GM21447 (cell line): ENCODE results near the gene SPATA13.

Source experiments
- ATAC-seq: cut with Tn5 transposase; IDR thresholded peaks from one replicate; pipeline ENCODE4 v1.9.1; 2021; ENCODE audit not compliant: unreplicated experiment

The SPATA13 gene

DNA sequence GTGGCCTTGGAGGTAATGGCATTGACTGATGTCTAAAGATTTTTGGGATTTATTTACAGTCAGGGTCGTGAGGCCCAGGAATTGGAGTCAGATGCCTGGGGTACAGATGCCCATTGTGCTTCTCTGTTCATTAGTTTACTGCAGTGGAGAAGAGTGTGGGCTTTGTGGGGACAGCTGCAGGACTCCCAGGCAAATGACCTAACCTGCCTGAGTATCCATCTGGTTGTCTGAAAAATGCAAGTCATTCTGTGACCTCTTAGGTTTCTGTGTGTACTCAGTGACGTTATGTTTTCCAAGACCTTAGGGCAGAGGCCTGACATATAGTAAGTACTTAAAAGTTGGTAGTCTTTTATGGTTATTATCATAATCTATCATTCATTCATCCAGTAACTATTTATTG lies 60.5 kb downstream of the SPATA13 start:
- ATAC-seq = no peak

DNA sequence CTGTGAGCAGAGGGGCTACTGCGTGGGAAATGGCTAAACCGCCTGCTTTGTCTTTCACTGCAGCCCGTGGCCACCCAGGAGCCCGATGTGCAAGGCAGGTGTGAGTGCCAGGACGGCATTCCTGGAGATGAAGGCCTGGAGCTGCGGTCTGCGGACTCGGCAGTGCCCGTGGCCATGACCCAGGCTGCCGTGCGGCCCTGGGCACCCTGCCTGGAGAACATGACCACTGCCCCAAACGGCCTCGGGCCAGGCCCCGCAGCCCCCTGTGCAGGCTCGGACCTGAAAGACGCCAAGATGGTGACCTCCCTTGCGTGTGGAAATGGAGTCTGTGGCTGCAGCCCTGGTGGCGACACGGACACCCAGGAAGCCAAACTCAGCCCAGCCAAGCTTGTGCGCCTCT lies 62.2 kb downstream of the SPATA13 start:
- ATAC-seq = no peak

DNA sequence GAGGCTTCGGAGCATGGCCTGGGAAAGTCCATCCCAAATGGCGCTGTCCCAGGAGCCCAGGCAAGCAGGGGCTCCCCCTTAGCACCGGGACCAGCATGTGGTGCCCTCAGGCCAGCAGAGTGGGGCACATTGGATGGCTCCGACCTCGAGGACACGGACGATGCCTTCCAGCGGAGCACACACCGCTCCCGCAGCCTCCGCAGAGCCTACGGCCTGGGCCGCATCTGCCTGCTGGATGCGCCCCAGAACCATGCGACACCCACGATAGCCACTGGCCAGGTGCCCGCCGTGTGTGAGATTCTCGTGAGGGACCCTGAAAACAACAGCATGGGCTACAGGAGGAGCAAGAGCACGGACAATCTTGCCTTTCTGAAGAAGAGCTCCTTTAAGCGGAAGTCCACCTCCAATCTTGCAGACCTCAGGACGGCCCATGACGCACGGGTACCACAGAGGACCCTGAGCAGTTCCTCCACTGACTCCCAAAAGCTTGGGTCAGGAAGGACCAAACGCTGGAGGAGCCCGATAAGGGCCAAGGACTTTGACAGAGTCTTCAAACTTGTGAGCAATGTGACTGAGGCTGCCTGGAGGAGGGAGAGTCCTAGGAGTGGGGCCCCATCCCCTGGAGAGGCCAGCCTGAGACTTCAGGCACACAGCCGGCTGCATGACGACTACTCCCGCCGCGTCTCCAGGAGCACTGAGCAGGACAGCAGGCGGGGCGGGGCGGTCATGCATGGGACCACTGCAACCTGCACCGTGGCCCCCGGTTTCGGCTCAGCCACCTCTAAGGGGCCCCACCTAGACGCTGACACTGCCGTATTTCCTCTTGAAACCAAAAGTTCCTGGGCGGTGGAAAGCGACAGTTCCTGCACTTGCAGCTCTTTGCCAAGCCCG lies 63.1 kb downstream of the SPATA13 start:
- peak; percentile 68 for ATAC-seq

DNA sequence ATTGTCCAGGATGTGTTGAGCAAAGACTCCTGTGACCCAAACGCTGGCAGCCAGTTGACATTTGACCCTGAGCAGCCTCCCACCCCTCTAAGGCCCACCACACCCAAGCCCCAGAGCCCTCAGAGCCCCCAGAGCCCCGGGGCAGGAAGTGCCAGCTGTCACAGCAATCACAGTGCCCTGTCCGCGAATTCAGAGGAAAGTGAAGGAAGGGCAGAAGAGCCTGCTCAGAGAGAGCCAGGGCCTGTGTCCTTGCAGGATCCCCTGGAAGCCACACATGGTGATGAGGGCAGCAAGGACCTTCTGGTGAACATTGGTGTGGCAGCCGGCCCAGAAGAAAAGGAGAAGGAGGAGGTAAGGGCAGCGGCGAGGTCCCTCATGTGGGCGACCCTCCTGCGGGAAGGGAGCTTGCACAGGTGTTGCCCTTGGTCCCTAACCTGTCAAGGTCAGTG lies 63.7 kb downstream of the SPATA13 start:
- peak; percentile 26 for ATAC-seq

DNA sequence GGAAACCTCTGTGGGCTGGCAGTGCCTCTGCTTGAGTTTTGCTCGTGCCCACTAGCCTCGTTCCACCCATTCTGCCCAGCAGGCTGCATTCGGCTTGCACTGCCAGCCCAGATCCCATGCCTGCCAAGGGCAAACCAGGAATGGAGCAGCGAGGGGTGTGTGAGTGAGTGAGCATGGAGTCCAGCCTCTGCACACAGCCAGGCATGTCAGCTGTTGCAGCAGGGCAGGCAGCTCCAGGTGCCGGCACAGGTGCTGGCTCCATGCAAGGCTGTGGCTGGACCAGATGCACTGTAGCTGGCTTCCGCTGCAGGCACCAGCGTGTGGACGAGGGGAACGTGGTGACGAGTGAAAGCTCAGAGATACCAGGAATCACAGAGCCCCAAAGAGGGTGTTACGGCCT lies 64.5 kb downstream of the SPATA13 start:
- no peak for ATAC-seq

DNA sequence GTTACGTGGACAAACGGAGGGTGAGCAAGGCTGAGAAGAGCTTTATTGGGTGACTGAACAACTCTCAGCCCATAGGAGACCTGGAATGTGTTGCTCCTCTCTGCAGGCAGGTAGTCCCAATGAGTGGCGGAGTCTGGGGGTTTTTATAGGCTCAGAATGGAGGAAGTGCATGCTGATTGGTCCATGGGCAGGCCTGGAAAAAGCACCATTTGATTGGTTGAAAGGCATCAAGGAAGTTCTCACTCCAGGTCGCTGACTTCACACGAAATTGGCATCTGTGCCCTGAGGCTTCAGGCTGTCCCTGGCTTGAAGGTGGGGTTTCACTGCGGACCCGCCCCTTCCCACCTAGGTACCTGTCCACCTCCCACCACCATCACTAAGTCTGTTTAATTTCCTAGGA lies 65.4 kb downstream of the SPATA13 start:
- no peak for ATAC-seq

DNA sequence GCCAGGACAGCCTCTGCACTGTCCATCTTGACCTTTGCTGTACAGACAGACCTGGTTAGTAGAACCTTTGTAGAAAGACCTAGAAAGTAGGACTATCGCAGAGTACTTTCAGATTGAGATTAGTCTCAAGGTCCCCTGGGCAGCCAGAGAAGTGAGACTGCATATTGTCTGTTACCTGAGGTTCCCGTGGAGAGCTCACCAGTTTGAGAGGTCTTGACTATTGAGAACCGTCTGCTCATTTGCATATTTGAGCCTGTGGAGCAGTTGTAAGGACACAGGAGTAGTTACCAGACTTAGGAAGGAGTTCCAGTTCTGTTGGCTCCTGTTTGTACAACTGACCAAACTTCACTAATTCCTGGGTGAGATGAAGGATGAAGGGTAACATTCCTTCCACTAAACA lies 66.2 kb downstream of the SPATA13 start:
- no peak for ATAC-seq

DNA sequence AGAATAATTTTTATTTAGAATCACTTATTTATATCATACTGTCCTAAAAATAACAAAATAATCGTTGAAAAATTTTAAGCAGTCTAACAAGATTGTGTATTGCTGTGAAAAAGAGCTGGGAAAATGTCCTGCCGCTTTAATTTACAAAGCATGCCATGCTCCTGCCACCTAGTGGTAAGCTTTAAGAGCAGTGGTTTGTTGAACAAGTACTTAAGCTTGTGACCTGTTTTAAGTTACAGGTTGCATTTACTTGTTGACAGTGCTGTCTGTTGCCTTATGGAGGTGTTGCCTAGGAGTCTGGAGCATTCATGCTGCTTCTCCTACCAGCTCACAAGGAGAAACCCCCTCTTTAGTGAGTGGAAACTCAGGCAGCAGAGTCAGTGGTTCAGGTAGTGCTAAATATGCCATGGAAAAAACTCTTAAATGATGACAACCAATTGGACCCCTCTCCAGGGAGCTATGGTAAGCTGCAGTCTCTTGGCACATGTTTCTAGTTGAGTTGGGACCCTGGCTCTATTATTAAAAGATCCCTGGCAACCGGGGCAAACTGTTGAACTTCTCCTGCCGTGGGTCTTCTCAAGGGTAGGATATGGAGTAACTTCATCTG lies 68.4 kb downstream of the SPATA13 start:
- no peak for ATAC-seq

DNA sequence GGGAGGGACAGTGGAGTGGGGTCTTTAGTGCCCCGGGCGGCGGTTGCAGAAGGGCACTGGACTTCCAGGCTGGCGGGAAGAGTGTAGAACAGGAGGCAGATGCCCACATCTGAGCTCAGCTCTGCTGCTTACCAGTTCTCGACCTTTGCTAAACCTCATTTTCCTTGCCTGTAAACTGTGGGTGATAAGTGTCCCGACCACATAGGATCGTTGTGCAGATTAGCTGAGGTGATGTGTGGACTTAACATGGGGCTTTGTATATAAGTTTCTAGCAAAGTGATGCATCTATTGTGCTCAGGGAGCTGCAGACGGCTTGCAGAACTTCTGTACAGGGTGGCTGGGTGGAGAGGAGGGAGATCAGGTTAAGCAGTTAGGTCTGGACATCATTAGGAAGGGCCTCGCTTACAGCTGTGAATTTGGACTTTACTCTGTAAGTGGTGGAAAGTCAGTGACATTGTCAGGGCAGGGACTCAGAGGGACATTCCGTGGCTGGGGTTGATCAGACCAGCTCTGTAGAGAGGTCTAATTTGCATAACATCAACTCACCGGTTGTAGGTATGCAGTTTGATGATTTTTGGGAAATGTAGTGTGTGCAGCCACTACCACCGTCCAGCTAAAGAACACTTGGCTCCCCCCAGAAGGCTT lies 70.0 kb downstream of the SPATA13 start:
- no peak for ATAC-seq

DNA sequence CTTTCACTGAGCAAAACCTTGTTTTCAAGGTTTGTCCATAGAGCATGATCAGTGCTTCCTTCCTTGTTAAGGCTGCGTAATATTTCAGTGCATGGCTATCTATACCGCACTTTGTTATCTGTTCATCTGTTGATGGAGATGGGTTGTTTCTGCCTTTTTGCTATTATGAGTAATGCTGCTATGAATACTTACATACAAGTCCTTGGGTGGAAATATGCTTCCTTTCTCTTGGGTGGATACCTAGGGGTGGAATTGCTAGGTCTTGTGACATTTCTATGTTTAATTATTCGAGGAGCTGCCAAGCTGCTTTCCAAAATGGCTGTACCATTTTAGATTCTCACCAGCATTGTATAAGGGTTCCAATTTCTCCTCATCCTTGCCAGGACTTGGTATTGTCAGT lies 70.9 kb downstream of the SPATA13 start:
- ATAC-seq = no peak

DNA sequence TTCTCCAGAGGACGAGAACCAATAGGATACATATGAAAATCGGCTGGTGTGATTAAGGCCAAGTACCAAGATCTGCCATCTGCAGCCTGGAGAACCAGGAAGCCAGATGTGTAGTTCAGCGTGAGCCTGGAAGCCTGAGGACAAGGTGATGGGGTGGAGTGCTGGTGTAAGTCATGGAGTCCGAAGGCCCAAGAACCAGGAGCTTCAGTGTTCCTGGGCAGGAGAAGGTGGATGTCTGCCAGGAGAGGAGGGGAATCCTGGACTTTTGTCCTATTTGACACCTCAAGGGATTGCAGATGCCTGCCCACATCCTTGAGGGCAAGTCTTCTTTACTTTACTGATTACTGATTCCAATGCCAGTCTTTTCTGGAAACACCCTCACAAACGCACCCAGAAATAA lies 71.5 kb downstream of the SPATA13 start:
- no peak for ATAC-seq

DNA sequence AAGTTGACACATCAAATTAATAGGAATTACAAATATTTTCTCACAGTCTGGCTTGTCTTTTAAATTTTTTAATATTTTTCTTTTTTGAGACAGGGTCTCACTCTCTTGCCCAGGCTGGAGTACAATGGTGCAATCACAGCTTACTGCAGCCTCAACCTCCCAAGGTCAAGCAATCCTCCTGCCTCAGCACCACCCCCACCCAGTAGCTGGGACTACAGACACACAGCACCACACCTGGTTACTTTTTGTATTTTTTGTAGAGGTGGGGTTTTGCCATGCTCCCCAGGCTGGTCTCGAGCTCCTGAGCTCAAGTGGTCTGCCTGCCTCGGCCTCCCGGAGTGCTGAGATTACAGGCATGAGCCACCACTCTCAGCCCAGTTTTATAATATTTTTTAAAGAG lies 72.0 kb downstream of the SPATA13 start:
- ATAC-seq = no peak

DNA sequence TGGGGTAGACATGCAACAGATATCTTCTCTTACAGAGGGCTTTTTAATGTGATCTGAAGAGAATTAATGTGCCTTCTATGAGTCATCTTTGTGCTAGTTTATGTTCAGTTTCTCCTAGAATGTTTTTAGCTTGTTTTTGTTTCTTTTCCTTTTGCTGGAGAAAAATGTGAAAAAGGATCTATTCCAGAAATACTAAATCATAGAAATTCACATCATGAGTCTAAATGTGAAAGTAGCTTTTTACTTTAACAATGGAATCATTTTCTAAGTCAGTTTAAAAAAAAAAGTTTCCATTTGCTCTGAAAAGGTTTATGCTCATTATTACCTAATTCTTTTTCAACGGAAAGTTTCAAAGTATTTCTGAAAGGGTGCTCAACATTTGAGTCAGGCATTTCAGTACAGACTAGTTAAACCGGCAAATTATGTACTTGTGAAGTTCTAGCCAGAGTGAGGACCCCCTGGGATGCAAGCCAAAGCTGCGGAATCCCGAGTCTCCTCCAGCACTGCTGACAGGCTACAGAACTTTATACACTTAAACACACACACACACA lies 72.9 kb downstream of the SPATA13 start:
- no peak for ATAC-seq

DNA sequence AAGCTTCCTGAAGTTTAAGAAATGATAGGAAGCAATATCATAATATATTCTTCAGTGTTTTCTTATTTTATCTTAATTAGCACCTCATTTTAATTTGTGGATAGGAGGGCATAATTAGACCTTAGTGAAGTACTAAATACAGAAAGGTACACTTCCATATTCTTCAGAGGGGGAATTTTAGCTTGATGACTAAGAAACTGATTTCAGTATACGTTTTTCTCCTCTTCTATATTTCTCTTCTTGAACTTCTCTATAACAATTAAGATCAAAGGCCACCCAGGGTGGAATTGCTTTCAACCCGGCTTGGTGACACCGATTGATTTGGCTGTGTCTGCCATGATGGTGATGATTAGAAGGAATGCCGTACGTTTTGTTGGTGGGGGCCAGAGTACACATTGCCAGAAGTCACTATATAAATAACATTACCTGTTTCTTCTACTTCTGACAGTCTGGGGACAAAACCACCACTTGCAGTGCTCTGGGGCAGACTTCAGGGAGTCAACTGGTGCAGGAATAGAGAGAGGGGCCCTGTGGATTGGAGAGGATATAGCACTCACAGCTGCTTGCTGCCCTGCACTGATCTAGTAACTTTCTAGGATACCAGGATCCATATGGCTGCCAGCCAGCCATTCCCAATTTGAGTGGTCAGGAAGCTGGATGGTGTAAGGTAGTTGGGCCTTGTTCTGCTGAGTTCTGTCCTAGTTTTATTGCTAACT lies 73.8 kb downstream of the SPATA13 start:
- no peak for ATAC-seq

DNA sequence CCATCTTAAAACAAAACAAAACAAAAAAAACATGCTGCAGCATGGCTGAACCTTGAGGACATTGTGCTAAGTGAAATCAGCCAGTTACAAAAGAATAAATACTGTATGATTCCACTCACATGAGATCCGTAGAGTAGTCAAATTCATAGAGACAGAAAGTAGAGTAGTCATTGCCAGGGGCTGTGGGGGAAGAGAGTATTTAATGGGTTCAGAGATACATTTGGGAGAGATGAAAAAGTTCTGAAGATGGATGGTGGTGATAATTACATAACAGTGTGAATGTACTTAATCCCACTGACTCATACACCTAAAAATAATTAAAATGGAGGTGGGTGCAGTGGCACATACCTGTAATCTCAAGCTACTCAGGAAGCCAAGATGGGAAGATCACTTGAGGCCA lies 76.8 kb downstream of the SPATA13 start:
- ATAC-seq = no peak

DNA sequence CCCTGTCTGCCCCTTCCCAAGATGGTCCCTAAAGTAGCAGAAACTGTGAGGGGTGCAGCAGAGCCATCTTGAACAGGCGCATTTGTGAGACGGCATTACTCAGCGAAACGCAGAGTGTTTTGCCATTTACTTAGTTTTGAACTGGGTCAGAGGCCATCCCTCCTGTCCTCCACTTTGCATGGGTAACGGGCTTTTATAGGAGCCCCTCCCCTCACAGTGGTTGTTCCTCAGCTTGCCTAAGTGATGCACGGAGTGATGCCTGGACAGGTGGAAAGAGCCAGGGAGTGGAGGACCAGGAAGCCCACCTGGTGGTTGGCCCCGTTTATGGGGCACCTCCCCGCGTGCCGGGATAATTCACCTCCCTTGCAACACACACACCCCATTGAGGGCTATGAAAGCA lies 80.8 kb downstream of the SPATA13 start:
- no peak for ATAC-seq

DNA sequence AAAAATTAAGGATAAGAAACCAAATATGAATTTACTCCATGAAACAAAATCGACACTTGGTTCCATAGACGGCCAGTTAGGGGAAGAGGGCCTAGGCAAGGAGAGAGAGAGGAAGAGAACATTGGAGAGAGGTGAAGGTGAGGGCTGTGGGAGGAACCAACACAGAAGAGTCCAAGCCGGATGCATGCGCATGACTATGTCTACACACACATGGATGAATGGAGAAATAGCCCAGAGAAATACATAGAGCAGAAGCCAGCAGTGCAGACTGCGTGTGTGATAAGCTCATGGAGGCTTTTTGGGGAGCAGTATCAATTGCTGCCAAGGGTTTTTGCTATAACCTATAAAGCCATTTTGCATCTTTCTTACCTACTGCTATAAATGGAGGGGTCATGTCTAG lies 81.6 kb downstream of the SPATA13 start:
- ATAC-seq = no peak

DNA sequence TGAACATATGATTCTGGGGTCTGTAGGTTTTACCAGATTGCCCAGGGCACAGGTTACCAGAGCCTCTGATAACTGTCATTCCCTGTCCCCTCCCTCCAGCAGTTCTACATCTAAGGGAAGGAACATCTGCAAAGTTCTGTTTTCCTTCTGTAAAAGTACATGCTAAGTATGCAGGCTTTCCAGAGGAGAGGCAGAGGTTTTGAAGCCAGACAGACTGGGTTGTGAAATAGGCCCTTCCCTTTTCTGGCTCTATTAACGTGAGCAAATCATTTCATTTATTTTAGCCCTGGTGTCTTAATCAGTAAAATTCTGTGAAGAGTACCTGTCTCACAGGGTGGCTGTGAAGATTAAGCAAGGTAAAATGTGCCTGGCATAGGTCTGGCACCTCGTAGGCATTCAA lies 82.8 kb downstream of the SPATA13 start:
- no peak for ATAC-seq

DNA sequence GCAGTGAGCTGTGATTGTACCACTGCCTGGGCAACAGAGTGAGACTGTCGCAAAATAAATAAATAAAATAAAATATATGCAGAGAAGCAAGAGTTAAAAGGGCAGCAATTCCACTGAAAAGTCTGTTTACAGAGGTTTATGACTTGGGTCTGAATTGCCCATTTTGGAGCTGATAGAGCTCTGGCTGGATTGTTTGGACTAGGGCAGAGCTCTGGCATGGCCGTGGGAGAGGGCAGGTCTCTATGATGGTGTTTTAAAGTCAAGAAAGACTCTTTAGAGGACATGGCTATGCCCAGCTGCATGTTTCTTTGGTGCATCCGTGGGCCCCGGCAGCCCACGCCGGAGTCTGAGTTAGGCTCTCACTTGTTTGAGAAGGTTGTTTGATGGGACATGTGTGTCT lies 84.3 kb downstream of the SPATA13 start:
- ATAC-seq = no peak

DNA sequence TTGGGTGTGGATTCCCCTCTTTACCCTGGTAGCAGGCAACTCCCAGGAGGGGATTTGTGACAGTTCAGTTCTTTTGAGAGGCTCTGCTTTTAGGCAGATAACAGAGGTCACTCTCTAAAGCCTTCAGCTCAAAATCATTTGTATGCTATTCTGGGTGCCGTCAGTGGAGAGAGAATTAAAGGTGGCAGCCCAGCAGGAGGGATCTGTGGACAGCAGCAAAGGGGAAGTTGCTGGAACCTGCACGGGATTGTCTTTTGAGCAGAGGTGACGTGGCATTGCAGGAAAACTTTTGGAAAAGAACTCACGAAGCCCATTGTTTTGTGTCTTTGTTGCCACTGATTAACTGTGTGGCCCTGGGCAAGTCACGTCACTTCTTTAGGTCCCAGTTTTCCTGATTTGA lies 86.5 kb downstream of the SPATA13 start:
- no peak for ATAC-seq

DNA sequence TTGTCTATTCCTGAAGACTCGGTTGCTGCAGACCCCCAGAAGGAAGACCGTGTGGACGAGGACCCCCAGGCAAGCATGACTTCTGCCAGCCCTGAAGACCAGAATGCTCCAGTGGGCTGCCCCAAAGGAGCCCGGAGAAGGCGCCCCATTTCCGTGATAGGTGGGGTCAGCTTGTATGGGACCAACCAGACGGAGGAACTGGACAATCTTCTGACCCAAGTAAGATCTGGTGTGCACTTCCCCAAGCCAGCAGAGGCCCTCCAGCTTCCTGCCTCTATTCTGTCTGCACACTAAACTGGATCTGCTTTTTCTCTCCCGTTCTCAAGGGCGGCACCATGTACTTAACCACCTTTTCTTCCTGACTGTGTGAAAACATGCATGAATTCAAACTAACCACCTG lies 89.1 kb downstream of the SPATA13 start:
- ATAC-seq = no peak
